Measurements from ENCODE around the gene LYPD5.
"Not testable (repeated sequence)": the region's sequence is repeated elsewhere in the genome, so short reads cannot be mapped to it uniquely, and the experiment has no call there.

LYPD5 gene

GRCh38 chr19:43765109-43765876, 37.0 kb downstream of the LYPD5 start:
- no peaks in the 10 kb centered on the region for H3K9me3 Mint-ChIP-seq
- H3K36me3 Mint-ChIP-seq (ENCODE audit: low read depth) = no peaks in the 10 kb centered on the region
- no peak overlapping the region for H3K4me3 Mint-ChIP-seq
- H3K4me1 Mint-ChIP-seq = peaks cover 36% of the 10 kb centered on the region
- TF ChIP-seq CTCF (IDR thresholded peaks at IDR 0.05) = no peak
- peaks cover 18% of the 10 kb centered on the region for H3K27me3 Mint-ChIP-seq (ENCODE audit: low read depth, poor library complexity)
- DNase-seq = no peak
- no peak overlapping the region for H3K27ac Mint-ChIP-seq

- peaks cover 37% of the 10 kb centered on the region for H3K4me1 Mint-ChIP-seq
- H3K27me3 Mint-ChIP-seq (ENCODE audit: low read depth, poor library complexity) = peaks cover 14% of the 10 kb centered on the region
Measured at GRCh38 chr19:43764684-43765083, 37.6 kb downstream of the LYPD5 start.

GRCh38 chr19:43763473-43763939, 38.7 kb downstream of the LYPD5 start:
- H3K27me3 Mint-ChIP-seq (ENCODE audit: low read depth, poor library complexity) = peaks cover 2% of the 10 kb centered on the region
- H3K9me3 Mint-ChIP-seq = no peaks in the 10 kb centered on the region
- TF ChIP-seq CTCF (IDR thresholded peaks at IDR 0.05) = no peak
- H3K4me3 Mint-ChIP-seq = no peak overlapping the region
- no peak for DNase-seq
- peak overlapping the region; percentile 98 for H3K27ac Mint-ChIP-seq
- peaks cover 48% of the 10 kb centered on the region for H3K4me1 Mint-ChIP-seq
- H3K36me3 Mint-ChIP-seq (ENCODE audit: low read depth) = no peaks in the 10 kb centered on the region

More at GRCh38 chr19:43764684-43765083, 37.6 kb downstream of the LYPD5 start:
- H3K27ac Mint-ChIP-seq; H3K9me3 Mint-ChIP-seq; H3K4me3 Mint-ChIP-seq; DNase-seq; H3K36me3 Mint-ChIP-seq (ENCODE audit: low read depth): not testable (repeated sequence)

- Mint-ChIP-seq H3K4me3 (no peak overlapping the region), H3K9me3 (no peaks in the 10 kb centered on the region), H3K27ac (peak overlapping the region; percentile 63), H3K36me3 (ENCODE audit: low read depth) (no peaks in the 10 kb centered on the region), H3K4me1 (peaks cover 52% of the 10 kb centered on the region), H3K27me3 (ENCODE audit: low read depth, poor library complexity) (no peaks in the 10 kb centered on the region)
- no peak for TF ChIP-seq CTCF (IDR thresholded peaks at IDR 0.05)
- DNase-seq = no peak
Measured at GRCh38 chr19:43762814-43763213, 39.4 kb downstream of the LYPD5 start.

- H3K27me3 Mint-ChIP-seq (ENCODE audit: low read depth, poor library complexity) = peaks cover 2% of the 10 kb centered on the region
- no peak overlapping the region for H3K27ac Mint-ChIP-seq
- TF ChIP-seq CTCF (IDR thresholded peaks at IDR 0.05) = no peak
- no peak for DNase-seq
- peaks cover 49% of the 10 kb centered on the region for H3K4me1 Mint-ChIP-seq
- no peaks in the 10 kb centered on the region for H3K9me3 Mint-ChIP-seq
- no peak overlapping the region for H3K4me3 Mint-ChIP-seq
- H3K36me3 Mint-ChIP-seq (ENCODE audit: low read depth) = peaks cover 6% of the 10 kb centered on the region
Measured at GRCh38 chr19:43760941-43761340, 41.3 kb downstream of the LYPD5 start.

- Mint-ChIP-seq H3K9me3 (no peaks in the 10 kb centered on the region), H3K36me3 (ENCODE audit: low read depth) (peaks cover 7% of the 10 kb centered on the region), H3K4me1 (peaks cover 50% of the 10 kb centered on the region), H3K27ac (peak overlapping the region; percentile 64), H3K27me3 (ENCODE audit: low read depth, poor library complexity) (peaks cover 2% of the 10 kb centered on the region), H3K4me3 (no peak overlapping the region)
- TF ChIP-seq CTCF (IDR thresholded peaks at IDR 0.05) = no peak
- no peak for DNase-seq
Measured at GRCh38 chr19:43759515-43759914, 42.7 kb downstream of the LYPD5 start.
